OCI-LY1 (cell line): ENCODE measurements around the gene NDRG2.

Source experiments
- H2AFZ ChIP-seq: fragments of 200-600 bp; sonication (generic), shearing (Covaris generic); 2 replicates; pipeline ENCODE4 v1.6.0; 2014; ENCODE audit warnings: antibody characterized with exemption, mild to moderate bottlenecking, low read length
- H3F3A ChIP-seq: fragments of 200-600 bp; sonication (generic), shearing (Covaris generic); 2 replicates; pipeline ENCODE4 v1.6.0; 2014; ENCODE audit warnings: mild to moderate bottlenecking, antibody characterized with exemption, low read length, moderate library complexity; ENCODE audit not compliant: insufficient read depth
- H3K27ac ChIP-seq: fragments of 200-600 bp; sonication (generic); 2 replicates; pipeline ENCODE4 v1.5.1; 2014; ENCODE audit warnings: low read length, mixed run types, mild to moderate bottlenecking, low read depth; ENCODE audit not compliant: poor library complexity, severe bottlenecking
- H3K27me3 ChIP-seq: fragments of 200-600 bp; sonication (generic); 2 replicates; pipeline ENCODE4 v1.6.0; 2014; ENCODE audit warnings: antibody characterized with exemption, mild to moderate bottlenecking, low read length, moderate library complexity; ENCODE audit not compliant: insufficient read depth
- H3K36me3 ChIP-seq: fragments of 200-600 bp; sonication (generic); 2 replicates; pipeline ENCODE4 v1.6.1; 2014; ENCODE audit warnings: mild to moderate bottlenecking, antibody characterized with exemption, low read length, moderate library complexity, mixed read lengths; ENCODE audit not compliant: insufficient read depth
- H3K4me1 ChIP-seq: fragments of 200-600 bp; sonication (generic); 2 replicates; pipeline ENCODE4 v1.5.1; 2014; ENCODE audit warnings: mild to moderate bottlenecking, low read length, moderate library complexity; ENCODE audit not compliant: insufficient read depth, severe bottlenecking
- H3K4me2 ChIP-seq: fragments of 200-600 bp; sonication (generic), shearing (Covaris generic); 2 replicates; pipeline ENCODE4 v1.6.1; 2014; ENCODE audit warnings: low read length
- H3K4me3 ChIP-seq: fragments of 200-600 bp; sonication (generic); 2 replicates; pipeline ENCODE4 v1.5.1; 2014; ENCODE audit warnings: low read length, low read depth, mild to moderate bottlenecking, mixed read lengths; ENCODE audit not compliant: poor library complexity, severe bottlenecking
- H3K79me2 ChIP-seq: fragments of 200-600 bp; shearing (Covaris generic); 2 replicates; pipeline ENCODE4 v1.6.1; 2016; ENCODE audit warnings: mixed run types, low read length, mixed read lengths; ENCODE audit not compliant: insufficient read depth
- H3K9ac ChIP-seq: fragments of 200-600 bp; sonication (generic), shearing (Covaris generic); 2 replicates; pipeline ENCODE4 v1.6.1; 2014; ENCODE audit warnings: mild to moderate bottlenecking, low read length, mixed read lengths
- H3K9me2 ChIP-seq: fragments of 200-600 bp; sonication (generic), shearing (Covaris generic); 2 replicates; pipeline ENCODE4 v1.6.1; 2014; ENCODE audit warnings: low read depth, mild to moderate bottlenecking, low read length, mixed read lengths
- H3K9me3 ChIP-seq: fragments of 200-600 bp; shearing (Covaris generic); 2 replicates; pipeline ENCODE4 v1.6.1; 2014; ENCODE audit warnings: low read length, mixed read lengths
- H4K20me1 ChIP-seq: fragments of 200-600 bp; sonication (generic), shearing (Covaris generic); 2 replicates; pipeline ENCODE4 v1.6.0; 2016; ENCODE audit warnings: mild to moderate bottlenecking, low read length; ENCODE audit not compliant: insufficient read depth
- CTCF ChIP-seq: fragments of 200-600 bp; sonication (generic), shearing (Covaris generic); IDR thresholded peaks from 2 replicates; pipeline ENCODE4 v1.5.1; 2017; ENCODE audit warnings: mild to moderate bottlenecking, antibody characterized with exemption, low read length, moderate library complexity, mixed read lengths
- EZH2 ChIP-seq: fragments of 200-600 bp; sonication (generic), shearing (Covaris generic); IDR thresholded peaks from 2 replicates; pipeline ENCODE4 v1.8.0; 2017; ENCODE audit warnings: borderline replicate concordance, mixed run types, mild to moderate bottlenecking, antibody characterized with exemption, low read length, moderate library complexity, mixed read lengths

The NDRG2 gene

GRCh38 chr14:20970983-20971704 lies 53.7 kb downstream of the NDRG2 start:
- TF ChIP-seq CTCF (peak; percentile 90), EZH2 (no peak)
- no peak overlapping the region for H3K27ac ChIP-seq
- no peaks in the 10 kb centered on the region for H3K9me3 ChIP-seq
- H3K27me3 ChIP-seq, result no peaks in the 10 kb centered on the region
- peaks cover 9% of the 10 kb centered on the region for H3K4me1 ChIP-seq
- H3K4me2 ChIP-seq, result peak overlapping the region; percentile 79
- H3K9ac ChIP-seq, result peak overlapping the region; percentile 64
- H2AFZ ChIP-seq, result no peak overlapping the region
- H3K9me2 ChIP-seq, result no peaks in the 10 kb centered on the region
- no peaks in the 10 kb centered on the region for H3K79me2 ChIP-seq
- H3K36me3 ChIP-seq, result no peaks in the 10 kb centered on the region
- no peaks in the 10 kb centered on the region for H4K20me1 ChIP-seq
- no peaks in the 10 kb centered on the region for H3F3A ChIP-seq
- peak overlapping the region; percentile 63 for H3K4me3 ChIP-seq

GRCh38 chr14:20970647-20970982 lies 54.2 kb downstream of the NDRG2 start:
- no peaks in the 10 kb centered on the region for H3K9me3 ChIP-seq
- no peaks in the 10 kb centered on the region for H3K9me2 ChIP-seq
- peak overlapping the region; percentile 14; the same call in 1 of the 2 replicates for H3K9ac ChIP-seq
- H3K27ac ChIP-seq, result no peak overlapping the region
- no peaks in the 10 kb centered on the region for H3F3A ChIP-seq
- H3K4me3 ChIP-seq, result peak overlapping the region; percentile 63
- peak overlapping the region; percentile 79 for H3K4me2 ChIP-seq
- no peaks in the 10 kb centered on the region for H3K27me3 ChIP-seq
- no peak overlapping the region for H2AFZ ChIP-seq
- no peaks in the 10 kb centered on the region for H4K20me1 ChIP-seq
- no peaks in the 10 kb centered on the region for H3K79me2 ChIP-seq
- TF ChIP-seq EZH2 (no peak), CTCF (no peak)
- H3K36me3 ChIP-seq, result no peaks in the 10 kb centered on the region
- peaks cover 9% of the 10 kb centered on the region for H3K4me1 ChIP-seq

- Histone ChIP-seq H4K20me1 (no peaks in the 10 kb centered on the region), H3K36me3 (no peaks in the 10 kb centered on the region)
- TF ChIP-seq CTCF (no peak), EZH2 (no peak)
Measured at GRCh38 chr14:20969336-20969735, 55.5 kb downstream of the NDRG2 start.

More at GRCh38 chr14:20969336-20969735, 55.5 kb downstream of the NDRG2 start:
- Histone ChIP-seq H3F3A (no peaks in the 10 kb centered on the region), H3K27ac (no peak overlapping the region), H3K4me3 (no peak overlapping the region), H3K9ac (no peak overlapping the region), H3K4me2 (no peak overlapping the region), H3K9me2 (no peaks in the 10 kb centered on the region), H3K27me3 (no peaks in the 10 kb centered on the region), H2AFZ (no peak overlapping the region), H3K4me1 (peaks cover 9% of the 10 kb centered on the region), H3K79me2 (no peaks in the 10 kb centered on the region), H3K9me3 (no peaks in the 10 kb centered on the region)
